Lower lobe of right lung (tissue), 2 donors: Measurements from ENCODE around the gene GALNT4. TPM values are rescaled to one million over a fixed set of nuclear protein-coding genes. Genes with fewer than 3 reads are reported as not detected.

Source experiments
- ATAC-seq, 2 donors: fragments of 200-7000 bp; cut with Tn5 transposase; one replicate each; pipeline ENCODE4 v1.9.1; 2020 to 2022; ENCODE audit warnings: mild to moderate bottlenecking in 2 of 2, moderate library complexity in 2 of 2
- DNase-seq: peaks from one replicate; pipeline ENCODE4 v3.0.0-alpha.2; 2020
- H3K27ac ChIP-seq: fragments of 200-600 bp; one replicate; pipeline ENCODE4 v1.8.0; 2022
- H3K27me3 ChIP-seq: fragments of 200-600 bp; one replicate; pipeline ENCODE4 v1.8.0; 2022; ENCODE audit warnings: low read depth
- H3K36me3 ChIP-seq: fragments of 200-600 bp; one replicate; pipeline ENCODE4 v1.8.0; 2022; ENCODE audit warnings: mild to moderate bottlenecking
- H3K4me1 ChIP-seq: fragments of 200-600 bp; one replicate; pipeline ENCODE4 v1.8.0; 2022
- H3K4me3 ChIP-seq: fragments of 200-600 bp; one replicate; pipeline ENCODE4 v1.8.0; 2022; ENCODE audit warnings: mild to moderate bottlenecking
- H3K9me3 ChIP-seq: fragments of 200-600 bp; one replicate; pipeline ENCODE4 v1.8.0; 2022
- CTCF ChIP-seq: fragments of 200-600 bp; IDR thresholded peaks from one replicate; pipeline ENCODE4 v1.8.0; 2022; ENCODE audit warnings: antibody characterized with exemption, mild to moderate bottlenecking
- intact Hi-C: fragments of 100-400 bp; cut with DNase I; formaldehyde crosslinking; loops from one replicate; pipeline ENCODE4 v1.11.0; 2022
- total RNA-seq: library from RNA; stranded (reverse); fragmentation: NEBNext Ultra II Directional; extraction: Animal tissue kit (Norgen Biotek cat#: 25700); gene quantifications from one replicate; pipeline ENCODE4 v1.2.1, GENCODE V29; 2021
- donor health status: DM: no; HTN: yes; CAD: no; lungs with severe emphysema.

Gene GALNT4
- total RNA-seq, 1 donor from 2014 or later, result 9.6 TPM

GRCh38 chr12:89474615-89475014 is 50.0 kb downstream of the GALNT4 start:
- DNase-seq (no peak), ATAC-seq (no peak)
- Histone ChIP-seq H3K27ac (no peak overlapping the region), H3K9me3 (no peaks in the 10 kb centered on the region), H3K27me3 (no peaks in the 10 kb centered on the region), H3K4me1 (peaks cover 8% of the 10 kb centered on the region), H3K36me3 (no peaks in the 10 kb centered on the region), H3K4me3 (no peak overlapping the region)
- no peak for TF ChIP-seq CTCF
- intact Hi-C loops, result loop anchor here (10.0 kb wide), 1 partner anchor 50 kb away; the partner anchor contains the start of genes GALNT4 and POC1B

Other genes starting within 250 kb of the GALNT4 start
- gene DUSP6, start 172.3 kb downstream of the GALNT4 start, total RNA-seq, result 196 TPM
- 15.5 TPM for gene POC1B, start 1.3 kb upstream of the GALNT4 start, total RNA-seq
- 34.5 TPM for gene ATP2B1, start 184.0 kb upstream of the GALNT4 start, total RNA-seq